HG03521 (cell line): Measurements from ENCODE around the gene PNPO.

Source experiments
- ATAC-seq: cut with Tn5 transposase; IDR thresholded peaks from one replicate; pipeline ENCODE4 v1.9.1; 2021; ENCODE audit warnings: mild to moderate bottlenecking, moderate library complexity; ENCODE audit not compliant: unreplicated experiment

The PNPO gene

GRCh38 chr17:47941246-47942095 is at the start of gene PNPO:
TSS of gene PNPO (plus strand) at chr17:47941571. CDS start at chr17:47941676, 105 bp downstream.
- ATAC-seq = peak; percentile 90

- ATAC-seq = no peak
Measured at GRCh38 chr17:47894498-47895346, 46.6 kb upstream of the PNPO start.

GRCh38 chr17:47895347-47895855 is 46.0 kb upstream of the PNPO start:
- ATAC-seq = no peak

- ATAC-seq = peak; percentile 86
Measured at GRCh38 chr17:47895856-47896671, 45.3 kb upstream of the PNPO start, which contains the start of gene SP2. TSS of gene SP2 (plus strand) at chr17:47896236. CDS start at chr17:47896287, 51 bp downstream.

- ATAC-seq = no peak
Measured at GRCh38 chr17:47896672-47897490, 44.5 kb upstream of the PNPO start.

GRCh38 chr17:47897561-47897960 is 43.8 kb upstream of the PNPO start:
- no peak for ATAC-seq

GRCh38 chr17:47898241-47898640 is 43.1 kb upstream of the PNPO start:
- ATAC-seq = no peak

- no peak for ATAC-seq
Measured at GRCh38 chr17:47899643-47900042, 41.7 kb upstream of the PNPO start.

- ATAC-seq = no peak
Measured at GRCh38 chr17:47901423-47901822, 39.9 kb upstream of the PNPO start.

- ATAC-seq = no peak
Measured at GRCh38 chr17:47902039-47902744, 39.2 kb upstream of the PNPO start.

- ATAC-seq = no peak
Measured at GRCh38 chr17:47905221-47905733, 36.1 kb upstream of the PNPO start.

GRCh38 chr17:47906443-47906842 is 34.9 kb upstream of the PNPO start:
- ATAC-seq = no peak

GRCh38 chr17:47907932-47908562 is 33.3 kb upstream of the PNPO start:
- ATAC-seq = no peak

- ATAC-seq = no peak
Measured at GRCh38 chr17:47913050-47913449, 28.3 kb upstream of the PNPO start.

- no peak for ATAC-seq
Measured at GRCh38 chr17:47914306-47914948, 26.9 kb upstream of the PNPO start.

GRCh38 chr17:47915776-47916398 is 25.5 kb upstream of the PNPO start:
- no peak for ATAC-seq

GRCh38 chr17:47916489-47917208 is 24.7 kb upstream of the PNPO start:
- no peak for ATAC-seq
